GM12801 (cell line): Measurements from ENCODE around the gene SNCA.

Source experiments
- CTCF ChIP-seq: IDR thresholded peaks from one replicate; pipeline ENCODE4 v1.5.1; 2011; ENCODE audit warnings: control low read depth; ENCODE audit not compliant: insufficient read length; ENCODE audit errors: extremely low read depth

The SNCA gene

GRCh38 chr4:89744914-89745313 lies 92.0 kb downstream of the SNCA start:
- no peak for TF ChIP-seq CTCF

- no peak for TF ChIP-seq CTCF
Measured at GRCh38 chr4:89741768-89742167, 95.2 kb downstream of the SNCA start.

- no peak for TF ChIP-seq CTCF
Measured at GRCh38 chr4:89739311-89739988, 97.5 kb downstream of the SNCA start.

- TF ChIP-seq CTCF = no peak
Measured at GRCh38 chr4:89737888-89738287, 99.1 kb downstream of the SNCA start.

- TF ChIP-seq CTCF = no peak
Measured at GRCh38 chr4:89733946-89734345, 103.0 kb downstream of the SNCA start.

- TF ChIP-seq CTCF = no peak
Measured at GRCh38 chr4:89727238-89727637, 109.7 kb downstream of the SNCA start.

GRCh38 chr4:89725268-89725667 lies 111.7 kb downstream of the SNCA start:
- TF ChIP-seq CTCF = no peak
